ENCODE data around the gene ETV3L.

ETV3L gene

DNA sequence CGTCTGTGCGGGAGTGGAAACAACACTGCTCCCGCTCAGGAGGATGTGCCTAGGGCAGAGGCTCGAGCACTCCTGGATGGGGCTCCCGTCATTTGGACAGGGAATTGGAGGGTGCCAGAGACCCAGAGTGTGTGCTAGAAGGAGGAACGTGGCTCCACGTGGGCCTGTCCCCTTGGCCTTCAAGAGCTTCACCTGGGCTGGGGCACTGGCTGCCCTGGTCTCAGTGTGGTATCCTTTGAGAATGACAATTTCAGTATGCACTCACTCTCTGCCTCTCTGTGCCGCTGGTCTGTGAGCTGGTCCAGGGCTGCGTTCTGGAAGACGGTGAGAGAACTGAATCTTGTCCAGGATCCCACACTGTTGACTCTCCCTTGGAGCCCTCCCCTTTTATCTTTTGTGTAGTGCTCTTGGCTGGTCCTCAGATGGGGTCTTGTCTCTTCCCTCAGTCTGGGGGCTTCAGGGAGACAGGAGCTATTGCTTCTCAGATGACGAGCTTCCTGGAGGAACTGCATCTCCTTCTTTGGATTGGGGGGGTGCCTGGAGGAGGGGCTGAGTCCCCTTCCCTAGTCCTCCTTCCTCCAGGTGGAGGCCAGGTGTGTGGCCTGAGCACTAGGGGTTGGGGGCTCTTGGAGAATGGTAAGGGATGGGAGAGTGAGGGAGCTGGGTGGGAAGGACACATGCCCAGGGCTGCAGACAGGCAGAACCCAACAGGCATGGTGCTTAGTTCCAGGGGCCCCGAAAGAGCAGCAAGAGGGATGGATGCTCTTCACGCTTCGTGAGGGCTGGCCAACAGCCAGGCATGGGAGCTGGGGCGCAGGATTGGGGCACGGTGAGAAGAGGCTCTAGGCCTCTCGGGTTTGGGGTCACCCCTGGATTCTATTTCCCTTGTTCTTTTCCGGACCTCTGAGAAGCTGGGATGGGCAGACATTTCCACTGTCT lies 14.8 kb upstream of the ETV3L start:
- no peaks in the 10 kb centered on the region for H3K9me3 ChIP-seq (ENCODE audit: control insufficient read depth, insufficient read depth, low read depth, low read length)
- CTCF ChIA-PET, result interaction anchor here (0.5 to 2.4 kb wide), 7 partner anchors 21 to 1263 kb away, joined by 3 to 11 read pairs (median 4); no protein-coding TSS in a partner anchor
- H3K4me1 ChIP-seq (ENCODE audit: control insufficient read depth, insufficient read depth, low read length), result no peaks in the 10 kb centered on the region
- no peak overlapping the region for H3K27ac ChIP-seq (ENCODE audit: extremely low read depth, low read depth, low read length)
- H3K4me3 ChIP-seq (ENCODE audit: low read depth, low read length), result no peak overlapping the region
- H3K36me3 ChIP-seq (ENCODE audit: control insufficient read depth in 2 of 2, insufficient read depth in 1 of 2, low read length in 2 of 2), result peaks cover 0 to 4% of the 10 kb centered on the region in 2 experiments; a peak in 1 of 3 replicates
- TF ChIP-seq, protein P1, sequence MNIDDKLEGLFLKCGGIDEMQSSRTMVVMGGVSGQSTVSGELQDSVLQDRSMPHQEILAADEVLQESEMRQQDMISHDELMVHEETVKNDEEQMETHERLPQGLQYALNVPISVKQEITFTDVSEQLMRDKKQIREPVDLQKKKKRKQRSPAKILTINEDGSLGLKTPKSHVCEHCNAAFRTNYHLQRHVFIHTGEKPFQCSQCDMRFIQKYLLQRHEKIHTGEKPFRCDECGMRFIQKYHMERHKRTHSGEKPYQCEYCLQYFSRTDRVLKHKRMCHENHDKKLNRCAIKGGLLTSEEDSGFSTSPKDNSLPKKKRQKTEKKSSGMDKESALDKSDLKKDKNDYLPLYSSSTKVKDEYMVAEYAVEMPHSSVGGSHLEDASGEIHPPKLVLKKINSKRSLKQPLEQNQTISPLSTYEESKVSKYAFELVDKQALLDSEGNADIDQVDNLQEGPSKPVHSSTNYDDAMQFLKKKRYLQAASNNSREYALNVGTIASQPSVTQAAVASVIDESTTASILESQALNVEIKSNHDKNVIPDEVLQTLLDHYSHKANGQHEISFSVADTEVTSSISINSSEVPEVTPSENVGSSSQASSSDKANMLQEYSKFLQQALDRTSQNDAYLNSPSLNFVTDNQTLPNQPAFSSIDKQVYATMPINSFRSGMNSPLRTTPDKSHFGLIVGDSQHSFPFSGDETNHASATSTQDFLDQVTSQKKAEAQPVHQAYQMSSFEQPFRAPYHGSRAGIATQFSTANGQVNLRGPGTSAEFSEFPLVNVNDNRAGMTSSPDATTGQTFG (tag by site-specific recombination; IDR thresholded peaks at IDR 0.05; ENCODE audit: borderline replicate concordance), result no peak
- TF ChIP-seq YY2 (tag by site-specific recombination; IDR thresholded peaks at IDR 0.05) (no peak), ZNF837 (tag by site-specific recombination; IDR thresholded peaks at IDR 0.05) (no peak), ZNF624 (tag by site-specific recombination; IDR thresholded peaks at IDR 0.05) (no peak), KLF8 (tag by site-specific recombination; IDR thresholded peaks at IDR 0.05) (no peak)
- POLR2A ChIA-PET, result no interaction called here

DNA sequence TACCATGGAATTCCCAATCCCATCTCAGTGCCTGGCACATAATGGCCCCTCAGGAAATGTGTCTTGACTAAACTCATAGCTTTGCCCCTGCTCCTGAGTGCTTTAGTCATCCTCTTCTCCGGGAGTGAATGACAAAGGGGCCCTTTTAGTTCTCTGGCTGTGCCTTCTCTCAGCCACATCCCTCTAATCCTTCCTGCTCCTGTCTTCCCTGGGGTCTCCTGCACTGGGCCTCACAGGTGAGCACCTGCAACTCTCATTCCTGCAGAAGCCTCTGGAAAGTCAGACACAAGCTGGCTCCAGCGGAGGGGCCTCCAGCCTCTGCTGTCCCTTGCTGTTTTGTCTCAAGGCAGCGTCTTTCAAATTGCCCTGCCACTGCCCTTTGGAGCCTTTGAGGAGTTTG lies 14.0 kb upstream of the ETV3L start:
- Histone ChIP-seq H3K27ac (ENCODE audit: extremely low read depth, low read depth, low read length) (no peak overlapping the region), H3K4me3 (ENCODE audit: low read depth, low read length) (no peak overlapping the region), H3K36me3 (ENCODE audit: control insufficient read depth in 2 of 2, insufficient read depth in 1 of 2, low read length in 2 of 2) (no peaks in the 10 kb centered on the region), H3K9me3 (ENCODE audit: control insufficient read depth, insufficient read depth, low read depth, low read length) (no peaks in the 10 kb centered on the region), H3K4me1 (ENCODE audit: control insufficient read depth, insufficient read depth, low read length) (no peaks in the 10 kb centered on the region)
- ChIA-PET CTCF (interaction anchor here (0.6 to 2.4 kb wide), 4 partner anchors 22 to 728 kb away, joined by 3 to 11 read pairs (median 4); no protein-coding TSS in a partner anchor), POLR2A (no interaction called here)
- TF ChIP-seq ZNF549 (tag by site-specific recombination; IDR thresholded peaks at IDR 0.05) (no peak), GLIS1 (tag by site-specific recombination; IDR thresholded peaks at IDR 0.05) (no peak), GFI1B (tag by site-specific recombination; IDR thresholded peaks at IDR 0.05) (no peak), ZNF501 (tag by site-specific recombination; IDR thresholded peaks at IDR 0.05) (no peak), ZNF623 (tag by site-specific recombination; IDR thresholded peaks at IDR 0.05) (no peak)
- TF ChIP-seq, protein P1 (tag by site-specific recombination; IDR thresholded peaks at IDR 0.05; ENCODE audit: borderline replicate concordance), result no peak

DNA sequence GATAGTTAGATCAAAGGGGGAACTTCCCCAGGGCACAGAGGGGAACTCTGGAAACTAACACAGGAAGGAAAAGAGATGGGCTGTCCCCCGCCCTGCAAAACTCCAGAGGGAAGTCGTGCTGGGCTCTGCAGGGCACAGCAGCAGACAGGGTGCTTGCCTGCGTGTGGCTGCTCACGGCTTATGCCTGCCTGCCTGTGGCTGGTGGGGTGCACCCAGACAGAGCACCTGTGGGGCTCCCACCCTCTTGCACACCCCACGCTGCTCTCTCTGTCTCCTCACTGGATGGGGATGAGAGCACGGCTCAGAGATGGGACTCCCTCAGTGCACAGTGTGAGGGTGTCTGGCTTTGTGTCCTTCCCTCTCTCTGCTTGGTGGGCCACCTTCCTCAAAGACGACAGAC lies 13.5 kb upstream of the ETV3L start:
- no peaks in the 10 kb centered on the region for H3K36me3 ChIP-seq (ENCODE audit: control insufficient read depth in 2 of 2, insufficient read depth in 1 of 2, low read length in 2 of 2)
- H3K4me1 ChIP-seq (ENCODE audit: control insufficient read depth, insufficient read depth, low read length), result no peaks in the 10 kb centered on the region
- TF ChIP-seq ZNF140 (tag by site-specific recombination; IDR thresholded peaks at IDR 0.05), result no peak
- peak; percentile 17; the same call in 1 of the 2 replicates for TF ChIP-seq ZIC2 (tag by site-specific recombination; IDR thresholded peaks at IDR 0.05)
- no peak overlapping the region for H3K27ac ChIP-seq (ENCODE audit: extremely low read depth, low read depth, low read length)
- POLR2A ChIA-PET, result no interaction called here
- no peaks in the 10 kb centered on the region for H3K9me3 ChIP-seq (ENCODE audit: control insufficient read depth, insufficient read depth, low read depth, low read length)
- H3K4me3 ChIP-seq (ENCODE audit: low read depth, low read length), result no peak overlapping the region
- CTCF ChIA-PET, result interaction anchor here (2.3 to 2.4 kb wide), 2 partner anchors 23 to 44 kb away, joined by 5 to 11 read pairs; no protein-coding TSS in a partner anchor

Measured in HEK293 (cell line).